Activated naive CD4-positive, alpha-beta T cell treated with anti-CD3 and anti-CD28 coated beads, Interleukin-2, amount 50 U/mL, for 16 hours (primary cell): ENCODE data around the gene ST8SIA6.
"Not testable (repeated sequence)": the region's sequence is repeated elsewhere in the genome, so short reads cannot be mapped to it uniquely, and the experiment has no call there.

Source experiments
- DNase-seq: peaks from one replicate; pipeline ENCODE4 v3.0.0-alpha.2; 2020

The ST8SIA6 gene

GRCh38 chr10:17340144-17340829 is 114.1 kb downstream of the ST8SIA6 start:
- no peak for DNase-seq

- no peak for DNase-seq
These were observed 119.3 kb downstream of the ST8SIA6 start for GRCh38 chr10:17335065-17335464.

DNA sequence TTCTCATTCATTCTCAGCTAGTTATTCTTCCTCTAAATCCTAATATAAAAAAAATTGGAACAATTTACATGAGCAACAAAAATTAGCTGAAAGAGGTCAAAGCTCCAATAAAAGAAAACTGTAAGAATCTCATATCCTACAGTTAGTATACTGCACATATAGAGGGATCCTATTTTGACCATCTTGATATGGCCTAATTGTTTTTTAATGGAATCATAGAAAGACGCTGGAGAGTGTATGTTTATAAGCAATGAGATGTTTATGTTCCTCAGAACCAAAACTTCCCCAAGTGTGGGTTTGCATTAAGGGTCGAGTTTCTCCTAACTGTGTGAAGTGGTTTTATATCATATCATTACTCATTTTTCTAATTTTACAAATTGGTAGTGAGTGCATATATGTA is 123.9 kb downstream of the ST8SIA6 start:
- no peak for DNase-seq

DNA sequence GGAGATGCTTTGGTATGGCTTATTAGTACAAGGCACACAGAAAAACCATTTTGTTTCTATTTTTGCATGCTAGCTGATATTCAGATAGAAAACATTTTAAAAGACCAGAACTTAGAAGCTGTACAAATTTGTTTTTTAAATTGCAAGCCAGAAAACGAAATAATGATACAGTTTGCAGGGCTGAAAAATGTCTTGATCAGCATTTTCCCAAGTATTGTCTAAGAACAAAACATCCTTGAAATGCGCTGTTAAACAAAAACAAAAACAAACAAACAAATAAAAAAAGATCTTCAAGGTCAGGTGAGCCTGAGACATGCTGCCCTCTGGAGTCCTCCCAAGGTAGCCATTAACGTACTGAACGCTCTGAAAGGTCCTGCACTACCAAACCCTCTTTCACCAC is 128.0 kb downstream of the ST8SIA6 start:
- no peak for DNase-seq

DNA sequence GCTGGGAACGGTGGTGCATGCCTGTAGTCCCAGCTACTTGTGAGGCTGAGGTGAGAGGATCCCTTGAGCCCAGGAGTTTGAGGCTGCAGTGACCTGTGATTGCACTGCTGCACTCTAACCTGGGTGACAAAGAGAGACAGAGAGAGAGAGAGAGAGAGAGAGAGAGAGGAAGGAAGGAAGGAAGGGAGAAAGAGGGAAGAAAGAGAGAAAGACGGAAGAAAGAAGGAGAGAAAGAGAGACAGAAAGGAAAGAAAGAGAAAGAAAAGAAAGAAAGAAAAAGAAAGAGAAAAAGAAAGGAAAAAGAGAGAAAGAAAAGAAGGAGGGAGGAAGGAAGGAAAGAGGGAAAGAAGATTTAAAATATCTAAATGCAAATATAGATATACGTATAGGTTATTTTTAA is 132.4 kb downstream of the ST8SIA6 start:
- not testable (repeated sequence) for DNase-seq

- DNase-seq, result no peak
These were observed 137.8 kb downstream of the ST8SIA6 start for GRCh38 chr10:17316488-17317170.

- no peak for DNase-seq
These were observed 145.0 kb downstream of the ST8SIA6 start for GRCh38 chr10:17309435-17309834.

DNA sequence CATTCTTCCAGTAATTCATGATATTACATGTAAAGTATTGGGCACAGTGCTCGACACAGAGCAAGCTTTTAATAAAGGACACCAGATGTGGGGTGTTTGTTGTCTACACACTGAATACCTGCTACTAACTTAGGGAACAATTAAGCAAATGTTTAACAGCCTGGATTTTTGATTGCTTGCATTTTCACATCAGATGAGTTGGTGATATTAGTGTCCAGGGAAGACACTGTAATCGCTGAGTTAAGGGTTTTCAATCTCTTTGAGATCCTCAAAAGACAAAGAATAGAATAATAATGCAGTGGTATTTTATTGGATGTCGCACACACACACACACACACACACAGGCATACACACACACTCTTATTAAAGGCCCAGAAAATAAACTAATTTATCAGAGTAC is 147.3 kb downstream of the ST8SIA6 start:
- DNase-seq, result no peak

DNA sequence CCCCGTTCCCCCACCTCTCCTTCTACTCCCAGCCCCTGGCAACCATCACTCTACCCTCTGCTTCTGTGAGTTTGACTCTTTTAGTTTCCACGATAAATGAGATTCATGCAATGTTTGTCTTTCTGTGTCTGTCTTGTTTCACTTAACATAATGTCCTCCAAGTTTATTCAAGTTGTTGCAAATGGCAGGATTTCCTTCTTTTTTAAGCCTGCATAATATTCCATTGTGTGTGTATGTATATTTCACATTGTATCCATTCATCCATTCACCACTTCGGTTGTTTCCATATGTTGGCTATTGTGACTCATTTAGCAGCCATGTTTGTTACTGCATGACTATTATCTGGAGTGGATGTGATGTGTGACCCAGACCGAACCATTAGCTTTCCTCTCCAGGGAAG is 162.0 kb downstream of the ST8SIA6 start:
- no peak for DNase-seq

DNA sequence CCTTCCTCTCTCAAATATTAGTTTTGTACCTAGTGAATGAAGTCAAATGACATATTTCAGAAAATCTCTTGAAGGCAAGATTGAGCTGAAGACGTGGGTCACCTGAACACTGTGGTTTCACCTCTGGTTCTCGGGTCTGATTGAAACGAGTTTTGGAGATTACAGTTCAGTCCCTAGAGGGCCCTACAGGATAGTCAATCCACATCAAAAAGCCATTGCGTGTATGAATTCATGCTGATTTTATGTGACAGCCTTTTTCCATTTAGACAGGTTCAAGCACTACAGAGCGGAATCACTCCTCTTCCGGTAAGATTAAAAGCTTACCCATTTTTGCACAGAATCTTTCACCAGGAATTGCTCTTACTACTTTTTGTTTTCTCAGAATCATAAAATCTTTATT is 164.2 kb downstream of the ST8SIA6 start:
- no peak for DNase-seq

DNA sequence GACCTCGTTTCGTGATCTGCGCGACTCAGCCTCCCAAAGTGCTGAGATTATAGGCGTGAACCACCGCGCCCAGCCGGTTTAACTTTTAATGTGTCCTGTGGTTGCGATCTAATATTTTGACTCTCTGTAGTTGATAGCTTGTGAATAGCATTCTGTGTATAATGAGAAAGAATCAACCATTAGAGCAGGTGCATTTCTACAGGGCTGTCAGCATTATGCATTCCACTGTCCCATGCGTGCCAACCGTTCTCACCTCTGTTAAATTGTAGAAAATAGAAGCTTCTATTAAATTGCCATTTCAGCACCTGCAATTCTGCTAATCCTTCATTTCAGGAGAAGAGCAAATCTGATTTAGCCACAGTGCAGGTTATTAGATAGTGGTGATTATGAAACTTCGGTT is 164.6 kb downstream of the ST8SIA6 start:
- no peak for DNase-seq

- no peak for DNase-seq
These were observed 167.5 kb downstream of the ST8SIA6 start for GRCh38 chr10:17286562-17287550.

DNA sequence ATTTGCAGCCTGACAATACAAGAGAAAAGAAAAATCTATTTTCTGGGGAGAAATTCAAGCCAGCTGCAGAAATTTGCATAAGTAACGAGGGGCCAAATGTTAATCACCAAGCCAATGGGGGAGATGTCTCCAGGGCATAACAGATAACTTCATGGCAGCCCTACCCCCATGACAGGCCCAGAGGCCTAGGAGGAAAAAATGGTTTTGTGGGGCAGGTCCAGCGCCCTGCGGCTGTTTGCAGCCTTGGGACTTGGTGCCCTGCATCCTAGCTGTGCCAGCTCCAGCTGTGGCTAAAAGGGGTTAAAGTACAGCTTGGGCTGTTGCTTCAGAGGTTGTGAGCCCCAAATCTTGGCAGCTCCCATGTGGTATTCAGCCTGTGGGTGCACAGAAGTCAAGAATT is 172.1 kb downstream of the ST8SIA6 start:
- DNase-seq, result no peak

- no peak for DNase-seq
These were observed 175.7 kb downstream of the ST8SIA6 start for GRCh38 chr10:17278607-17279240.

DNA sequence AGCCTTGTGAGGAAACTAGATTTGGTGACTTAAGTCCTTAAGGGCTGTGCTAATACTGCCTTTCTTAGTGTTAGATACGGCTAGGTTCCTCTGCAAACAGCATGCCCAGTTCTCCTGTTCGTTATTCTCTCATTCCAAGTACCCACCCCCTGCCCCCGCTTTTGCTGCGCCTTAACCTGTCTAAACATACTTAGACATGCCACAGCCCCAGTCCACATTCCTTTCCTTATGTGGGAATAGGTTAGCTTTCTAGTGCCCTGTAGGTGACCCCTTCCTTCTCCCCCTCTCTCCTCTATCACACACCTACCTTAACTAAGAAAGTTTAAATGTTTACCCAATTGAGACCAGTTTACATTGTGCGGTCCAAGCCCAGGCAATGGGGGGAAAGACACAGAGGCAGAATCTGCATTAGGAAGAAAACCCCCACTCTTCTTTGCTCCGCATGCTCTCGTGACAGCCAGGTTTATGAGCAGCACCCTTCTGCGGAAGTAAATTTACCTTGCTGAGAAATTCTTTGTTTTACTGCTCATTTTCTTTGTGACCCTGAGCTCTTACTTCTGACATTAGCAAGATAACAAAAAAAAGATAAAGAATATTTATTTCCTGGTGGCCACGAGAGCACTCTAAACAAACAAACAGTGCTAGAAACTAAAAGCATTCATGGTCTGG is 177.5 kb downstream of the ST8SIA6 start:
- no peak for DNase-seq

- DNase-seq, result no peak
These were observed 181.0 kb downstream of the ST8SIA6 start for GRCh38 chr10:17273403-17273802.

DNA sequence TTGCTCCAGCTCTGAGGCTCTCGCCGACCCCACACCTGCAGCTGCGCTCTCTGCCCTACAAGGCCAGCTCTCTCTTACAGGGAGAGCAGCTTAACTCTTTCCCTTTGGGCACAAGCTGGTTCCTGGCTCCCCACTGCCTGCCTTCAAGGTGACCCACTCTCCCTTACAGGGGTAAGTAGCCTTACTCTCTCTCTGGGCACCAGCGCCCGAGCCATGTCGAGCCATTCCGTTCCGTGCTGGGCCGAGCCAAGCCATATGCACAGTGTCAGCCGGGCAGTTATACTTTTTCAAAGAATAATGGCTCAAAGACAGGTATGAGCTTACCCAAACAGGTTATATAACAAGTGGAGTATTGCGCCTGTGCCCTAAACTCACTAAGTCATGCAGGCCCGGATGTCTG is 181.7 kb downstream of the ST8SIA6 start:
- no peak for DNase-seq
